ENCODE measurements around the gene BORCS5. TPM values are rescaled to one million over a fixed set of nuclear protein-coding genes. Genes with fewer than 3 reads are reported as not detected.

Gene BORCS5
- total RNA-seq, 1 donor from 2014 or later = 6.1 TPM

- H3K4me3 ChIP-seq (ENCODE audit: low read depth, low read length) = no peak overlapping the region
- DNase-seq (ENCODE audit: low read depth) = no peak
- TF ChIP-seq, protein P1, sequence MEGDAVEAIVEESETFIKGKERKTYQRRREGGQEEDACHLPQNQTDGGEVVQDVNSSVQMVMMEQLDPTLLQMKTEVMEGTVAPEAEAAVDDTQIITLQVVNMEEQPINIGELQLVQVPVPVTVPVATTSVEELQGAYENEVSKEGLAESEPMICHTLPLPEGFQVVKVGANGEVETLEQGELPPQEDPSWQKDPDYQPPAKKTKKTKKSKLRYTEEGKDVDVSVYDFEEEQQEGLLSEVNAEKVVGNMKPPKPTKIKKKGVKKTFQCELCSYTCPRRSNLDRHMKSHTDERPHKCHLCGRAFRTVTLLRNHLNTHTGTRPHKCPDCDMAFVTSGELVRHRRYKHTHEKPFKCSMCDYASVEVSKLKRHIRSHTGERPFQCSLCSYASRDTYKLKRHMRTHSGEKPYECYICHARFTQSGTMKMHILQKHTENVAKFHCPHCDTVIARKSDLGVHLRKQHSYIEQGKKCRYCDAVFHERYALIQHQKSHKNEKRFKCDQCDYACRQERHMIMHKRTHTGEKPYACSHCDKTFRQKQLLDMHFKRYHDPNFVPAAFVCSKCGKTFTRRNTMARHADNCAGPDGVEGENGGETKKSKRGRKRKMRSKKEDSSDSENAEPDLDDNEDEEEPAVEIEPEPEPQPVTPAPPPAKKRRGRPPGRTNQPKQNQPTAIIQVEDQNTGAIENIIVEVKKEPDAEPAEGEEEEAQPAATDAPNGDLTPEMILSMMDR (conservative IDR thresholded peaks at IDR 0.05; ENCODE audit: low read depth, low read length) = no peak
Observed at GRCh38 chr12:12511021-12511783, 154.3 kb downstream of the BORCS5 start.

GRCh38 chr12:12511895-12512711 is 155.2 kb downstream of the BORCS5 start:
- DNase-seq (ENCODE audit: low read depth) = no peak

DNA sequence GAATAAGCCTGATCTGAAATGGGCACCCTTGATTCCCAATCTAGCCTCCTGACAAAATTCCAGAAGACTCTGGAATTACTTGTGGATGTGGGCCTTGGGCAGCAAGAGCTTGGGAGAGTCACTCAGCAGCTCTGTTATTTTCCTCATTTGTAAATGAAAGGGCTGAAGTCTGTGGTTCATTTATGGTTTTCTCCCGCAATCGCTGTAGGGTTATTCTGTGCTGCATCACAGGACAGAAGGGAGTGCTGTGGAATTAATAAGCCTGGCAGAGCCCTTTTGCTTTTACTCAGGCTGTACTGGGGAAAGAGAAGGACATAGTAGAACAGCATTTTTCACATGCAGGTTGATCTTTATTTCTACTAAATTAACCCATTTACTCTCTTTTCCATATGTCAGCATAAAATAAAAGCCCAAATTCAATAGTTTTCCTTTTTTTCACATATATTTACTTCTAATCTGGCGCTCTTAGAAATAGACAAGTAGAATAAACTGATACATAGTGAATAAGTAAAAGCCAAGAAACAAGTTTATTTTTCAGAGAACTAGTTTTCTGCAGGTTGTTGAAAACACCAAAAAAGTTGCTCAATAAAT is 156.6 kb downstream of the BORCS5 start:
- TF ChIP-seq, protein P1 (conservative IDR thresholded peaks at IDR 0.05; ENCODE audit: low read depth, low read length) = no peak
- DNase-seq (ENCODE audit: low read depth) = no peak
- H3K4me3 ChIP-seq (ENCODE audit: low read depth, low read length) = no peak overlapping the region

More at GRCh38 chr12:12511895-12512711, 155.2 kb downstream of the BORCS5 start:
- TF ChIP-seq, protein P1 (conservative IDR thresholded peaks at IDR 0.05; ENCODE audit: low read depth, low read length) = no peak
- H3K4me3 ChIP-seq (ENCODE audit: low read depth, low read length) = no peak overlapping the region

DNA sequence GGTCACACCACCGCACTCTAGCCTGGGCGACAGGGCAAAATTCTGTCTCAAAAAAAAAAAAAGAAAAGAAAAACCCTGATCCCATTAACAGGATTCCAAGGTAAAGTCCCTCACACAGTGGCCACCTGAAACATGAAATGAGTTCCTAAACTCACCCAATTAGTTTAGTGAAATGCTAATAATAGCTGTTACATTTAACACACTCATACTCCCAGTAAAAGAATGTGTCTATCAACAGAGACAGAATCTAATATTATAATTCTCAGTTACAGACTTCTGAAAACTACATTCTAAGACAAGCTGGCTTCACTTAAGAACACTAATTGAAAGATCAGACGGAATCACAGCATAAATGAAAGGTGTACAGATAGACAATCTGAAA is 161.6 kb downstream of the BORCS5 start:
- TF ChIP-seq, protein P1 (conservative IDR thresholded peaks at IDR 0.05; ENCODE audit: low read depth, low read length) = no peak
- DNase-seq (ENCODE audit: low read depth) = no peak

GRCh38 chr12:12518919-12519318 is 162.0 kb downstream of the BORCS5 start:
- TF ChIP-seq, protein P1 (conservative IDR thresholded peaks at IDR 0.05; ENCODE audit: low read depth, low read length) = no peak
- no peak overlapping the region for H3K4me3 ChIP-seq (ENCODE audit: low read depth, low read length)
- no peak for DNase-seq (ENCODE audit: low read depth)

More for the DNA sequence above, 161.6 kb downstream of the BORCS5 start:
- H3K4me3 ChIP-seq (ENCODE audit: low read depth, low read length) = no peak overlapping the region

Other genes with a start within 250 kb of the BORCS5 start
- gene LRP6, start 90.0 kb upstream of the BORCS5 start, total RNA-seq = 9.3 and 23.8 TPM in 2 replicates
- 10.1 and 10.6 TPM in 2 replicates for gene MANSC1, start 6.8 kb upstream of the BORCS5 start, total RNA-seq
- 14.8 and 19.3 TPM in 2 replicates for gene DUSP16, start 205.8 kb downstream of the BORCS5 start, total RNA-seq

All from epithelial cell of proximal tubule (primary cell).